D341Med (cell line): ENCODE data around the gene GUSB.
"Not testable (repeated sequence)": the region's sequence is repeated elsewhere in the genome, so short reads cannot be mapped to it uniquely, and the experiment has no call there.

Source experiments
- DNase-seq: peaks from one replicate; pipeline ENCODE4 v3.0.0; 2012; ENCODE audit warnings: low spot score

GUSB gene

GRCh38 chr7:65975814-65976445 is 6.1 kb downstream of the GUSB start:
- DNase-seq: no peak

- no peak for DNase-seq
Measured at GRCh38 chr7:65974876-65975275, 7.1 kb downstream of the GUSB start.

DNA sequence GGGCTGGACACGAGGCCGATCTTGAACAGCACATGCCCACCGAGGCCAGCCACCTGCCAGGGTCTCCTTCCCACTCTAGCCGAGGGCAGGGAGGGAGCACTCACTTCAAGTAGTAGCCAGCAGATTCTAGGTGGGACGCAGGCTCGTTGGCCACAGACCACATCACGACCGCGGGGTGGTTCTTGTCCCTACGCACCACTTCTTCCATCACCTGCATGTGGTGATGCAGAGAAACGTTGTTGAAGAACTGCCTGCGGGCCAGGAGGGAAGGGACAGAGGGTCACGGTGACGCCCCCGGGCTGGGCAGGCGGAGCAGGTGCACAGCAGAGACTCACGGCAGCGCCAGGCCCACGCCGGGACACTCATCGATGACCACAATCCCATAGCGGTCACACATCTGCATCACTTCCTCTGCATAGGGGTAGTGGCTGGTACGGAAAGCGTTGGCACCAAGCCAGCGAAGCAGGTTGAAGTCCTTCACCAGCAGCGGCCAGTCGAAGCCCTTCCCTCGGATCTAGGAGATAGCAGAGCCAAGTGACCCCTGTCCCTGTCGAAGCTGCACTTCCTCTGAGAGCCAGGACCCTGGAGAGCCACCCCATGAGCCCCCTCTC is 7.7 kb downstream of the GUSB start:
- DNase-seq: no peak

- DNase-seq: no peak
Measured at GRCh38 chr7:65972976-65973375, 9.0 kb downstream of the GUSB start.

DNA sequence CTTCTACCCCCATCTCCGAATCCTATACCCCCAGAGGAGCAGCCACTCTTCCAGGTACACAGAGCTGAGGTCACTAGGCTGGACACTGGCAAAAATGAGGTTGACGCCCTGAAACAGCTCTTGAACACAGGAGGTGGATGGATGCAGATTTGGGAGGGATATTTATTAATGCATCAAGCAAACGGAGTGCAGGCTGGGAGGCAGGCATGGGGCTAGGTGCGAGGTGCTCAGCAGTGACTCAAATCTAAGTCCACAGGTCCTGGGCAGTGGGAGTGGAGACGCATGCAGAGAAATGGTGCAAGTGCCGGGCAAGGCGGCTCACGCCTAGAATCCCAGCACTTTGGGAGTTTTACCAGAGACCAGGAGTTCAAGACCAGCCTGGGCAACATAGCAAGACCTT is 11.0 kb downstream of the GUSB start:
- no peak for DNase-seq

- DNase-seq: no peak
Measured at GRCh38 chr7:65968256-65969185, 13.5 kb downstream of the GUSB start.

- no peak for DNase-seq
Measured at GRCh38 chr7:65967361-65968155, 14.5 kb downstream of the GUSB start.

- DNase-seq: no peak
Measured at GRCh38 chr7:65966146-65966545, 15.9 kb downstream of the GUSB start.

DNA sequence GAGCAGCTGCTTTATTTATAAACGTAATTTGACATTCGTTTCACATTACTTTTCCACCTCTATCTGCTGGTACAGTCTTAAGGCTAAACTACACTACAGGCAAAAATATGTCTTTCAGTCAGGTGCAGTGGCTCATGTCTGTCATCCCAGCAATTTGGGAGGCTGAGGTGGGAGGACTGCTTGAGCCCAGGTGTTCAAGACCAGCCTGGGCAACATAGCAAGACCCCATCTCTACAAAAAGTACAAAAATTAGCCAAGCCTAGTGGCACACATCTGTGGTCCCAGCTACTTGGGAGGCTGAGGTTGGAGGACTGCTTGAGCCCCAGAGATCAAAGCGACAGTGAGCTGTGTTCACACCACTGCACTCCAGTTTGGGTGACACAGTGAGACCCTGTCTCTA is 17.3 kb downstream of the GUSB start:
- not testable (repeated sequence) for DNase-seq

GRCh38 chr7:65962033-65962432 is 20.0 kb downstream of the GUSB start:
- DNase-seq: no peak

GRCh38 chr7:65960351-65961074 is 21.5 kb downstream of the GUSB start:
- DNase-seq: no peak

GRCh38 chr7:65955718-65956117 is 26.3 kb downstream of the GUSB start:
- no peak for DNase-seq

GRCh38 chr7:65953890-65954450 is 28.0 kb downstream of the GUSB start:
- DNase-seq: no peak

DNA sequence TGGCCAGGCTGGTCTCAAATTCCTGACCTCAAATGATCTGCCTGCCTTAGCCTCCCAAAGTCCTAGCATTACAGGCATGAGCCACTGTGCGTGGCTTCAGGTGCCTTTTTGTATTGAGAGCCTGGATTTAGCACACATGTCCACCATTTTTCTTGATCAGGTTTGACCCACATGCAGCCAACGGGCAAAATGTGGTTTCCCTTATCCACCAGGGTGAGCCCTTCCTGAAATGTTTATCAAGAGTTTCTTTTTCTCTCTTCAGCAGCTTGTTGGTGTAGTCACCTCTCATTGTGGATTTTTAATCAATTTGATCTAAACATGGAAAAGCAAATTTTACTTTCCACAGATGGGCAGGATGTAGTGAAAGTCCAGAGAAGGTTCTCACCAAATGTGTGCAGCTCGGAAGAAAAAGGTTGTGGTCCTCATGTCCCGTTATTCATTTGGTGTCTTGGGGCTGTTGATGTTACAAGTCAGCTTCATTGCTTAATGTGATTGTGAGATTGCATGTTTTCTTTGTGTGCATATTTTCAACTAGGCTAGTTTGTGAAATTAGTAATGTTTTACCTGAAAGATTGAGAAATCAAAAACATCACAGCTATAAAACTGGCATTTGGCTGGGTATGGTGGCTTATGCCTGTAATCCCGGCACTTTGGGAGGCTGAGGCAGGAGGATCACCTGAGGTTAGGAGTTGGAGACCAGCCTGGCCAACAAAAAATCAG is 28.9 kb downstream of the GUSB start:
- no peak for DNase-seq

- DNase-seq: peak; percentile 45
Measured at GRCh38 chr7:65951837-65952578, 30.0 kb downstream of the GUSB start.

- DNase-seq: no peak
Measured at GRCh38 chr7:65946904-65947303, 35.1 kb downstream of the GUSB start.

DNA sequence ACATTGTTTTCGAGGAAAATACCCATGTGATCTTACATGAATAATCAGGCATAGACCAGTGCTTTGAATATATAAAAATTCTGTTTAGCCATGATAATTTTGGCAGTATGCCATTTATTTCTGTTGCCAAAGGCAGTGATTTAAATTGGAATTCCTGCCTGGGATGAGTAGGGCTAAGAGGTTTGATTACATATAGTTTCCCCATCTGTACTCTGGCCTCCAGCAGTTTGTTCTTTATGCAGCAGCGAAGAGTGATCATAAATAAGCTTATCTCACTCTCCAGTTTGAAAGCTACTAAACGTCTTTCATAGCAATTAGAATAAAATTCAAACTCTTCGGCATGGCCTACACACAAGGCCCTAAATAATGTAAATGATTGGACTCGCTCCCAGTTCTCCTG is 36.2 kb downstream of the GUSB start:
- not testable (repeated sequence) for DNase-seq

DNA sequence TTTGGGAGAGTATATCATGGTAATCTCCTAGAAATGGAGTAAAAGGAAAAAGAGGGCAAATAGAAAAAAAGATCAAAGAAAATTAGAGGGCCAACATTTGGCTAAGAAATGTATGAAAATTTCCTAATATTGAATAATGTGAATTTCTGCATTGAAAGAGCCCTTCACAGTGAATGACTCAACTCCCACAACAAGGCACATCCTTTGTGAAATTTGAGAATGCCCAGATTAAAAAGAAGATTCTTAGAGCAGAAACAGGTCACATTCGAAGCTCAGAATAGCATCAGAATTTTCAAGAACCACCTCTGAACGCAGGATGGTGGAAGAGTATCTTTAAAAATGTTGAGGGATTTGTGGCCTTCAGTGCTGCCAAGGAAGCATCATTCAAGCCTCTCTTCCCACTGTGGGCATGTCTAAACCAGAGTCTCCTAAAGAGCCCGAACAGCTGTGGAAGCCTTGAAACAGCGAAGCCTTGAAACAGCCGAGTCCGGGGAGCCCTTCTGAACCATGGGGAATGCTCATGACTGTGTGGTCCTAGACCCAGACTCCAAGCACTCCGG is 43.6 kb downstream of the GUSB start:
- no peak for DNase-seq

DNA sequence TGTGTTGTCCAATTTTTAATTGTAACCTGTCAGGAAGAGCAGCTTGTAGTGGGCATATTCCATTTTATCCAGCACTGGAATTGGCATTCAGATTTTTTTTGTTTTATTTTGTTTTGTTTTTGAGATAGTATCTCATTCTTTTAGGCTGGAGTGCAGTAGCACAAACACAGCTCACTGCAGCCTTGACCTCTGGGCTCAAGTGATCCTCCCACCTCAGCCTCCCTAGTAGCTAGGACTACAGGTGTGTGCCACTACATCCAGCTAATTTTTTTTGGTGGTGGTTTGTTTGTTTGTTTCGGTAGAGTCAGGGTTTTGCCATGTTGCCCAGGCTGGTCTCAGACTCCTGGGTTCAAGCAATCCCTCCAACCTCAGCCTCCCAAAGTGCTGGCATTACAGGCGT is 44.7 kb downstream of the GUSB start:
- no peak for DNase-seq

- no peak for DNase-seq
Measured at GRCh38 chr7:65931685-65932084, 50.3 kb downstream of the GUSB start.
